ENCODE data around the gene TARP.

Gene TARP

DNA sequence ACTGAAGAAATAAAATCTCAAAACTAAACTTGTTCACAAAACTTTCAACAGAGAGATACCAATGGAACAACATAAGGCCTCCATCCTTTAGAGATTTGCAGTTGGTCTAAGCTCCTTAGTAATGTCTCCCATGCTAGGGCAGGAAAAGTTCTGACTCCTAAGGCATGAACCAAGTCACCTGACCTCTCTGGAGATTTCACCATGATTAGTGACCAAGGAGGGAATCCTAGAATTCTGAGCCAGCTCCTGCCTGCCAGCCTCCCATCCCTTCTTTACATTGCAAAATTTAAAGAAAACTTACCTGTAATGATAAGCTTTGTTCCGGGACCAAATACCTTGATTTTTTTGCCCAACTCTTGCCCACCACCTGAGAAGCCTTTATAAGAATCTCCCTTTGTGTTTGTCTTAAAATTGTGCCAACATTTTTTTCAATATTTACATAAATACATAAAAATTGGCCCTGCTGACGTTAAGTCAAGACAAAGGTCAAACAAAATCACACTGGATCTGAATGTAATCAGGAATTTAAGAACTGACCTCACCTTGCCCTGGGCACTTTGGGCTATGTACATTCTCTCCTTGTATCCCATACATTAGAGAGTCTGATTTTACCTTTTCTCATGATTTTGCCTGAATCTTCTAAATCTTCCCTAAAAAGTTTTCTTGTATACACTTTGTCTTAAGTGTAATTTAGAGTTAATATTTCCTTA lies at the start of gene TARP:
Gene TARP, minus strand, starts transcription at position 351 of the 710 bp plus-strand sequence.
- DNase-seq (ENCODE audit: low spot score) = no peak

DNA sequence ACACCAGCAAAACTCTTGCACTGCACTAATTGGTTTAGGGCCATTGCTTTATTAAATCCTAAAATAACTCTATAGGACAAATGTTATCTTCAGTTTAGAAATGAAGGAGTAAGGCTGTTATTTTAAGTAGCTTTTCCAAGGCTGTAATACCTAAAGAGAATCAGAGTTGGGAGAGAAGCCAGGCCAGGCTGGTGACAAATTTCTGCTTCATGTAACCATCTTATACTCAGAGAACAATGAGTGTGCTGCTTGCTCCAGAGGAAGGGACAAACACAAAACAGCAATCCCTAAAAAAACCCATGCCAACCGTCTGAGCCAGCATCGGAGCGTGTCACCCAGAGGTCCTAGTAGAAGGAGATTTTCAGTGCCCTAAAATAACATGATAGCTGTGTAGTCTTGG lies 49.7 kb upstream of the TARP start:
- no peak for DNase-seq (ENCODE audit: low spot score)

DNA sequence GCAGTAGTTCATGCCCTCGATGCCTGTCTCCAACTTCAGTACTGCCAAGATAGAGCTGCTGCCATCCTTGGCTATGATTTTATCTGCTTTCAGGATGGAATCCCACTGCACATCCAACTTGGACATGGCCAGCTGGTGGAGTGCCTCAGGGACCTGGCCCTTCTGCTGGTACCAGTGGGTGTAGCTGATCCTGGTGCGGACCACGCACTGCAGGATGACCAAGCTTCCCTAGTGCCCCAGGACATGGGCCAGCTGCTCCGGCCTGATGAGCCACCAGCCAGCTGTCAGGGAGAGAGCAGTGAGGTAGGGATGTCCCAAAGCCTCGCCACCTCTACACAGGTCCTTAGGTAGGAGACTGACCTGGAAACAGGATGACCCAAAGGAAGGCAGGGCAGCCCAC lies 49.0 kb upstream of the TARP start:
- DNase-seq (ENCODE audit: low spot score) = no peak

DNA sequence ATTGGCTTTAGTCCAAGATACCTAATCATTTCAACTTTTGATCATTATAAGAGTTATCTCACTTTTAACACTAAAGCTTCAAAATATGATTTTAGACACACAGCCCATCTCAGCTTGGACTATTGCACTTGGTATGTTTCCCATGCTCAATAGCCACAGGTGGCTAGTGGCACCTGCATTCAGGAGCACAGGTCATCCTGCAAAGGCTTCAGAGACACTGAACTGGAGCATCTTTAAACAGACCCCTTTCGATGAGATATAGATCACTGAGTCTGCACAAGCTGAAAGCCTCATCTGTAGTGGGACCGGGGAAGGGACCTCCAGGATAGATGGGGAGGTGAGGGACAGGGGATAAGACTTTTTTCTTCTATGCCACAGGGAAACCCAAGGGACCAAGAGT lies 48.5 kb upstream of the TARP start:
- no peak for DNase-seq (ENCODE audit: low spot score)

DNA sequence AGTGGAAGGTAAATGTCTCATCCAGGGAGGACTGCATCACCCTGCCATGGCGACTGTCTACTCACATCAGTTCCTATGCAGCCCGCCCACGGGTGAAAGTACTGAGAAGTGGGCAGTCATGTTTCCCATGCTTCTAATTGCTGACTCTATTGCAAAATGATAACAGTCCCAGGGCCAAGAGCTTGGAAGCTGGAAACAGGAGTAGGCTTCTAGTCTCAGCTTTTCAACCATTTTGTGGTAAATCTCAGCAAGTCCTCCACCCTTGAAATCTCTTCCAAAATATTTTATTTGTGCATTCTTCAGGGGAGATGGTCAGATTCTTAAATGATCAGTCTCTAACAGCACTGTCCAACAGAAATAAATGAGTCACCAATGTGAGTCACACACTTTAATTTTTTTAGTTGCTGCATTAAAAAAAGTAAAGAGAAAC lies 48.1 kb upstream of the TARP start:
- DNase-seq (ENCODE audit: low spot score) = peak; percentile 48

DNA sequence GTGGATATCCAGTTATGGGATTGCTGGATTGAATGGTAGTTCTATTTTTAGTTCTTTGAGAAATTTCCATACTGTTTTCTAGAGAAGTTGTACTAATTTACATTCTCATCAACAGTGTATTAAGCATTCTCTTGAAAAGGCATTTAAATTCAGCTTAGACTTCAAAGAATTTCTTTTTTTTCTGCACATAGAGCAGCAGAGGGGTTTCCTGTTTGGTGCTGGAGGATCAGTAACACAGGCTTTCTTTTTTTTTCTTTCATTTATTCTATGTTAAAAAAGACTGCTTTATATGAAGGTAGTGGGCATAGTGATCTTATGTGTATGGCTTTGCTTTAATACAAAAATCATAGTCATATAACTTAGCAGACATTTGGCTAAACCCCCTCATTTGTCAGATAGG lies 47.6 kb upstream of the TARP start:
- no peak for DNase-seq (ENCODE audit: low spot score)

DNA sequence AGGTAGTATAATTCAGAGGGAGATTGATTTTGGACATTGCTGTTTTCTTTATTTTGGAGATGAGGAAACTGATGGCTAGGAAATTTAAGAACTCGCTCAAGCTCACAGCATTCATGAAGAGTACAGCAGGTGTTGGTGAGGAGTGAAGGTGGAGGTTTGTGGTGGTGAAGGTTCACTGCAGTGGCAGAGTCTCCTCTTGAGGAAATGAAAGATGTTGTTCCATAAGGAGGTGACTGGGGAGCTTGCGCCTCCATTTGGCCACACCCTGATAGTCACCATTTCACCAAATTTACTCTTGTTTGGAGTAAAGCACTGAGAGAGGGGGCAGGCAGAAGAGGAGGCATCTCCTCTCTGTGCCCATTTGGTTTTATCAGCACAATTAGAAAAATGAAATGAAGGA lies 46.4 kb upstream of the TARP start:
- no peak for DNase-seq (ENCODE audit: low spot score)

DNA sequence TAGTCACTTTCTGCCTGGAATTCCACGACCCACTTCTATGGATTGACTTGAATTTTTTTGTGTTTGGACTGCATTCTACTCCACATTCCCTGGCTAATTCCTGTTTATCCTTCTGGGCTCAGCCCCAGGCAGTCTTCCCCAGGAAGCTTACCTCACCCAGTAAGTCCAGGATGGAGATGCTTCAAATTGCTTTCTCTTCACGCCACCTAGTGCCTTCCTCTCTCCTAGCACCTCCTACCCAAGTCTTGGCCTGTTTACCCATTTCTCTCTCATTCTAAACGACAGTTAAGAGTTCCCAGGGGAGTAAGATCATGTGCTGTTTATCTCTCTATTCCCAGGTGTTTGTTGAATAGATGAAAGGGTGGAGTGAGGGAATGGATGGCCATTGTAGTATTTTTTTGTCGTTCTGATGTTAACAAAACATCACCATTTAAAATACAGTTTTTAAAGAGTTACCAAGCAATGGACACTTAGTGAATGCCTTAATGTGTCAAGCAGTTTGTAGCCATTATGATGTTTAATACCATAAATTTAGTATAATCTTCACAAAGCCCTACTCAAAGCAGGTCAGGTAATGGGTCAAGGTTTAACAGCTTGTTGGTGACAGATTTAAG lies 45.5 kb upstream of the TARP start:
- peak; percentile 79 for DNase-seq (ENCODE audit: low spot score)

DNA sequence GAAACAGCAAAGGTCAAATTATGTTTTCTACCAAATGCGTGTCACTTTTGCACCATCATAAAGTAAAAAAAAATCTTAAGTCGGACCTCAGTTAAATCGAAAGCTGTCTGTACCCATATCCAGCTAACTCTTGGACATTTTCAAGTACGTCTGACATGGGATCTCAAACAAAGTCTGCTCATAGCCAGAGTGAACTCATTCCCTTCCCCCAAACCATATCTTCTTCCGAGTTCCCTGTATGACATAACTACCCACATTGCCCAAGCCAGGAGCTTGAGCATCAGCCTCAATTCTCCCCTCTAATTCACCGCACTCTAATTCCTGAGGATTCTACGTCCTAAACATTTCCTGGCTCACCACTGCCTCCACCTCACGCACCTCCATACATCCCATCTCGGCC lies 44.8 kb upstream of the TARP start:
- no peak for DNase-seq (ENCODE audit: low spot score)

DNA sequence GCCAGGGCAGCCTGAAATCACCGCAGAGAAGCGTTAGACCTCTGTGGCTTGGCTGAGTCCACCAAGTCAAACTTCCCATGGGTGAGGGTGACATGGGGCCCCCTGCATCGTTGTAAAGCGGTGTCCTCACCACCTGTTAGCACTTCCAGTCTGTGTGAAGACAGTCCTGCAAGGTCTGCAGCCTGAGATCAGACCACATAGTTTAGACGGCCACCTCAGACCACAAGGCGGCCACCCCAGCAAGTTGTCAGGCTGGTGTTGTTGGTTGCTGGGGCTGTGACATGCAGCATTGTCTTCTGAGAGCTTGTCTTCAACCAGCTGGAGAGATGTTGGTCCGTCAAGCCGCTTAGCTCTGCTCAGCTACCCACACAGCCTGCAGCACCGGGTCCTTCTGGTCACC lies 44.1 kb upstream of the TARP start:
- DNase-seq (ENCODE audit: low spot score) = no peak

DNA sequence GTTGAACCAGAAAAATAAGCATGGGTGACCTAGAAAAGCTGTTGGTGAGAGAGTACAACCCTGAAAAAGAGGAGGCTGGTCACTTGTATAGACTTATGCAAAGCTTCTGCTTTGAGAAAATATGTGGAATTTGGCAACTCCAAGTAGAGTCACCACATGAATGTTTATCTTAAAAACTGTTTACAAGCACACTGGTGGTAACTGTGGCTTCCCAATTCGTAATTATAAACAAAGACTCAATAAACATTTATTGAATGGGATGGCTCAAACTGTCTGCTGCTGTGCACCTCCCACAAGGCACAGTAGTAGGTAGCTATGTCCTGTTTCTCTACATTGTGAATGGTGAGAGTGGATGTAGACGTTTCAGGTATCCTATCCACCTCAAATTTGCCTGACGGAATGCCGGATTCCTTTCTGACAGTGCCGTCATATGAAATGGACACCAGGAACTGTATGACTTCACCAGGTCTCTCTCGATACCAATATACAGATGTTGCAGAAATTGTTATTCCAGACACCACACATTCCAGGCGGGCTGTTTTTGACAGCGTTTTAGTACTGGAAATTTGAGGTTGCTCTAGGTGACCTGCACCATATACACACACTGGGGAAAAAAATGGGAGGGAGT lies 43.4 kb upstream of the TARP start:
- DNase-seq (ENCODE audit: low spot score) = no peak

DNA sequence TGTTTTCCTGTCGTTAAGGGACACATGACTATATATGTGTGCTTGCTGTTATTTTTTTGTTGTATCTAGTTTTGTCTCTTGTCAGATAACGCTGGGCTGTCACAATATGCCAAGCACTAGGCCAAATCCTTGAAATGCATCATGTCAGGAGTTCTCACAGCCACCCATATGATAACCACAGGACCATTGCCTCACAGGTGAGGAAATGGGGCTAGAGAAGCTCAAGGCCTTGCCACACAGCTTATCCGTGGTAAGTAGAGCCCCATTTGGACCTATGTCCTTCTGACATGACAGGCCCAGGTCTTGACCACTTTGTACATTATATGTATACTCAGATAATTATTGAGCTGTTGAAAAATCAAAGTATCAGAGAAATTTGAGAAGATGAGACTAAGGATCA lies 42.0 kb upstream of the TARP start:
- no peak for DNase-seq (ENCODE audit: low spot score)

DNA sequence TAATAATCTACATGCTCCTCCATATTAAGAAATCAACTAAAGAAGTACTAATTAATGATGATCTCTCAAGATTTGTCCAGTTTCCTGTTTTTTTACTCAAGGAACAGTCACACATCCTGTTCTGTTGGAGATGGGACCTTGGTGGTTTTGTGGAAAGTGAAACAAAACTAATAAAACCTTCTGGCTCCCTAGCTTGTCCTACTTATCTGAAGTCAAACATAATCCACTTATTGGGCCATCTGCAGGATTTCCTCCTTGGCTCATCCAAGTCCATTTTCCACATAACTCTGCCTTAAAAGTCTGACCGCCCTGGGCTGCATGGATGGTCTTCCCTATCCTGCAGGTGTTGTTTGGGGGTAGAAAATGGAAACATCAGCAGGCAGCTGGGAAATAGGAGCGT lies 39.4 kb upstream of the TARP start:
- DNase-seq (ENCODE audit: low spot score) = no peak

DNA sequence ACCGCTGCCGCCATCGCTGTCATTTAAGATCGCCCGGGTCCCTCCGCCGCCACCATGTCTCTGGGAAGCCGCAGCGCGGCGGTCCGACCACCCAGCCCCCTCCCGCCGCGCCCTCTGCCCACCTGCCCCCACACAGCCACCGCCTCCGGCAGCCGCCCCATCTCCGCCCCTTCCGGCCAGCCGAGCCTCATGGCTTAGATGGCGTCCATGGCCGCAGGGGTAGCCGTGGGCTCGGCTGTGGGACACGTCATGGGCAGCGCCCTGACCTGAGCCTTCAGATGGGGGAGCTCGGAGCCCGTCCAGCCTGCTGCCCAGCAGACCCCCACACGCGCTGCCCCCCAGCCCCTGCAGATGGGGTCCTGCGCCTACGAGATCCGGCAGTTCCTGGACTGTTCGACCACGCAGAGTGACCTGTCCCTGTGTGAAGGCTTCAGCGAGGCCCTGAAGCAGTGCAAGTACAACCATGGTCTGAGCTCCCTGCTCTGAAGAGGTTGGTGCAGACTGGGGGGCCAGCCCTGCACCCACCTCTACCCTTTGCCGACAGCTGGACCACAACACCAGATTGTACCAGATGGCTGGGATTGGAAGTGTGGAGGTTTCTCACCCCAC lies 38.0 kb upstream of the TARP start:
- peak; percentile 27 for DNase-seq (ENCODE audit: low spot score)

DNA sequence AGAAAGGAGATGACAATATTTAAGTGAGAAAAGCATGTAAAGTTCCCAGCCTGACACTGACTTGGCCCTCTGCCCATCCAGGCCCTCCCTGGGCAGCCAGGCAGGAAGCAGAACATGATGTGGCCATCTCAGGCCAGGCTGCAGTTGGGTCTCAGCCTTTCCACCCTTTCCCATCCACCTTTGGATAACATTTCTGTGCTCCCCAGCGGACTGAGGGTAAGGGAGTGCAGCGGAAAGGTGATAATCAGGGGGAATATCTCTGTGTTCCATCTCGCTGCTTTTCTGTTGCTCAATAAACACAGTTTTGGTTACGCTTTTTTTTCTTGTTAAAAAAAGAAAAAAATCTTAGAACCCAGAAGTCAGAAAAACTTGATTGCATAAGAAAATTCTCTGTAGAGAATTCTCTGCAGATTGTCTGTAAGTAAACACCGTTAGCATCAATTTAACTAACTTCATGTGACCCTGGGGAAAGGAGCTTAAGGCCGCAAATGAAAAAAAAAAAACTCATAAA lies 37.2 kb upstream of the TARP start:
- peak; percentile 21 for DNase-seq (ENCODE audit: low spot score)

DNA sequence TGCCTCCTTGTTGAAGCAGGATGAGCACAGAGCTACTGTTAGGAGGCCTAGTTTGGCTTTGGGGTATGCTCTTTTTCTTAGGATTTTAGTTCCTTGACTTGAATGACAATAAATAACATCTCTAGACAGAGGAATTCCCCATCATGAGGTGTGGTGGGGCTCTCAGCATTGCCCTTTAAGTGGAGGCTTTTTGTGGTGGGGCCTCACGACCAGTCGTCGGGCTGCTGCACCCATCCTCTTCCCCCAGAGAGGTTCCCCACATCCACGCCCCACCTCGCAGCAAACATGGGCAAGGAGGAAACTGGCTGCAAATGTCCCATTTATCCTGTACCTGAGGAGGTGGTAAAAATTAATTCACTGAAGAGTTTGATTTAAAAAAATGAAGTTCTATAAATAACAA lies 36.1 kb upstream of the TARP start:
- no peak for DNase-seq (ENCODE audit: low spot score)

DNA sequence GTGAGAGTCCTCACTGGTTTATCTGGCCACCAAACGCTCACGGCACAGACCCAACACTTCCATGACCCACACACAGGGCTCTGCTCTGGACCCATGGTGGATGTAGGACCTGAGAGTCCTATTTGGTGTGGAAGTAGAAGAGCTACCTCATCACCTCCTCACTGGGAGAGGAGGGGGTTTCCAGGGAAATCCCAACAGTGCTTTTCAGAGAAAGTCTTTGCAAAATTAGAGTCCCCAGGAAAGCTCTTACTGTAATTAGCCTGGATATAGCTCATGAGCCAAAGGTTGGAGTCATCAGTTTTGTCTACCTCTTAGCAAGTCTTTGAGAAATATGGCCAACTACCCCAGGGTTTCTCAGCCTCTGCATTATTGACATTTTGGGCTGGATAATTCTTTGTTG lies 34.7 kb upstream of the TARP start:
- no peak for DNase-seq (ENCODE audit: low spot score)

DNA sequence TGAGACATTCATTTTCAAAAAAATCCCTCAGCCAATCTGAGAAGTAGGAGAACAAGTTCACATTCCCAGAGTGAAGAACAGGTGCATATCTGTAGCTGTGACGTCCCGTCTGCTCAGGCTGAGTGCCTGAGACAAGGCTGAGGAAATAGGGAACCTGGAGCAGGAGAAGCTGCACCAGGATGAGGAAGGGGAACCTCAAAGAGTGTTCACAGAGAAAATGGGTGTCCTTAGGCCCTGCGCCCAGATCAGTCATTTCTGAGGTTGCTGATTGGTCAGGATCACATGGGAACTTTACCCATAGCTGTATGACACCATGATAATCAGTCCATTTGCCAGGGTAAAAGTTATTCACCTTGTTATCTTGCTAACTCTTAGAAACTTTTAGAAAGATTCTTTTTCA lies 34.2 kb upstream of the TARP start:
- no peak for DNase-seq (ENCODE audit: low spot score)

DNA sequence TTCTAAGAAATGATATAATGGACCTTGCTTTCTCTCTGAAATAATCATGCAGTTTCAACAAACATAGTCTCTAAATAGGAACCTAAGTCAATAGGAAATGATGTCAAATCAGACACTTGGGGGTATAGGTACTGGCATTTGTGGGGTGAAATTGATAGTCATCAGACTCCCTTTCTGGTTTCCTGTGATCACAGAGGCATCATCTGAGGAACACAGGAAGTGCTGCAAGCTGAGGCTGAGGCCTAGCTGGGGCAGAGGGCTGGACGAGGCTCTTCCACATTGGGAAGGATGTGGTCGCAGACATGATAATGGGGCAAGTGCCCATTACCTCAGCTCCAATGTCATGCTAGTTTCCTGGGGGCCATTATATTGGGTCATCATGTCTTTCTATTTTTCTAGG lies 33.5 kb upstream of the TARP start:
- DNase-seq (ENCODE audit: low spot score) = no peak

DNA sequence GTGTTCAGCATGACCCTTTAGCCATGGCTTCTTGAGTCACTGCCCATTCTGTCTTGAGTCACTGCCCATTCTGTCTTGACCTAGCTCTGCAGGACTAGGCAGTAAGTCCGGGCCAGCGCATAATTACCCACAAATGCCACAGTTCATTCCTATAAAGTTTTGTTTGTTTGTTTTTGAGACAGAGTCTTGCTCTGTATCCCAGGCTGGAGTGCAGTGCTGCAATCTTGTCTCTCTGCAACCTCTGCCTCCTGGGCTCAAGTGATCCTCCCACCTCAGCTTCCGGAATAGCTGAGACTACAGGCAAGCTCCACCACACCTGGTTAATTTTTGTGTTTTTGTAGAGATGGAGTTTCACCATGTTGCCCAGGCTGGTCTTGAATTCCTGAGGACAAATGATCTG lies 32.7 kb upstream of the TARP start:
- no peak for DNase-seq (ENCODE audit: low spot score)

DNA sequence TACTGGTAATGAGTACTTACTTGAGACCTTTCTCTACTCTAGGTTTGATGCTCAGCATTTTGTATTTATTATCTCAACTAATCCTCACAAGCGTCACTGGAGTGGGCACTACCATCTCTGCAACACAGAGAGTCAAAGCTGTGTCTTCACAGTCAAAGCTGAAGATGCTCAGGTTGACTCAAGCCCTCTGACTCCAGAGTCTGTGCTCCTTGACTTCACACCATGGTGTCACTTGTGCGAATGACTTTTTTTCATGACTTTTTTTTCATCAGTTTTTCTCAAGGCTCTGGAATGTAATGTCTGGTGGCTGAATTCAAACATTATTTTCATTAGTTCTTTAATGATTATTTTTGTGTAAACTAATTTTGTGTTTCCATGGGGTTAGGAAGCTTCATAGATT lies 30.4 kb upstream of the TARP start:
- no peak for DNase-seq (ENCODE audit: low spot score)

DNA sequence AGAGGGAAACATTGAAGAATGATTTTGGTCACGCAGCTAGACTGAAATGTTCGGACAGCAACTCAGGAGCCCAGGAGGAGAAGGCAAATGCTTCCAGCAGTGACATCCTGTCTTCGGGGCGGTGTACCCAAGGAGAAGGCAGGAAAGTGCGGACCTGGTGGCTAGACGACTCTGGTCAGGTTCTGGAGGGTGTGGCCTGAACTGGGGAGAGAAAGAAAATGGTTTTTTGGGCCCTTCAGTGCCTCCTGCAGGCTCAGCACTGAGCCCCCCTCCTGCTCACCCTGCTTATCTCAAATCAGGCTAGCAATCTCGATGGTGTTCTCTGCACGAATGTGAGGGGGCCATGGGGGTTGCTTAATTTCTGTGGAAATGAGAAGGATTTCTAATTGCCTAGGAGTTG lies 26.7 kb upstream of the TARP start:
- DNase-seq (ENCODE audit: low spot score) = no peak

DNA sequence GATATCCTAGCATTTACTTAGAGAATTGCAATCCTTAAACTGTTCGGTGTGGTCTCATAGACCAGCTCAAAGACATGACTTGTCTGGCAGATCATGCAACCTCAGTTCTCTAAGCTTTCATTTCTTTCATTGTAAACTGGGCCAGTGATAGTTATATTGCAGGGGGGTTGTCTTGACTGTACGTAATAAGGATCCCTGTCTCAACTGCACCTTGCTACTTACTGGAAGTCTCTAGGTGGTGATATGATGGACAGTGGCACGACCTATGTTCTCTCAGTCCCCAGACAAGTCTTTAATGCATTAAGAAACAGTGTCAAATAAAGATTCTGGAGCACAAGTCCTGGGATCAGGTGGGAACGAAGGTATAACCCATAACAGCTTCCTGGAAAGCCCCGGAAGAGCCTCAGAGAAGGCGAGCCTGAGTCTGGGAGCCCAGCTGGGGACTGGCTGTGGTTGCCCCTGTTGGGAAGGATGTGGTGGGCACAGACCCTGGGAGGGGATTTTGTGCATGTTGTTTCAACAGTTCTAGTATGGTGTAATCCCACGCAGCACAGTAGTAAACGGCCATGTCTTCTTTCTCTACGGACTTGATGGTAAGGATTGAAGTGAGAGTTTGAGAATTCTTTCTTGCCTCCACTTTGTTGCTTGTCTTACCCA lies 26.0 kb upstream of the TARP start:
- DNase-seq (ENCODE audit: low spot score) = no peak

Measured in hepatic stellate cell (primary cell).